Stimulated activated naive CD8-positive, alpha-beta T cell treated with anti-CD3 and anti-CD28 coated beads, Interleukin-15, amount 100 ng/mL, for 72 hours (primary cell): Measurements from ENCODE around the gene COL19A1.
"Not testable (repeated sequence)": the region's sequence is repeated elsewhere in the genome, so short reads cannot be mapped to it uniquely, and the experiment has no call there.

Experiments used
- ATAC-seq: fragments of 150-1000 bp; cut with Tn5 transposase; 2 replicates; pipeline ENCODE4 v1.10.0; 2021; ENCODE audit warnings: mild to moderate bottlenecking, moderate library complexity
- DNase-seq, 2 donors: peaks; one replicate each; pipeline ENCODE4 v3.0.0; 2021 to 2022
- H3K27ac Mint-ChIP-seq, 2 donors: one replicate each; pipeline ENCODE4 v1.8.0; 2022; ENCODE audit warnings: mild to moderate bottlenecking in 2 of 2, mixed read lengths in 2 of 2, moderate library complexity in 2 of 2
- H3K27me3 Mint-ChIP-seq: one replicate; pipeline ENCODE4 v1.8.0; 2022; ENCODE audit warnings: mixed read lengths
- H3K4me1 Mint-ChIP-seq: one replicate; pipeline ENCODE4 v1.8.0; 2022; ENCODE audit warnings: mild to moderate bottlenecking, mixed read lengths
- H3K4me3 Mint-ChIP-seq, 2 donors: one replicate each; pipeline ENCODE4 v1.8.0; 2022; ENCODE audit warnings: mild to moderate bottlenecking in 2 of 2, mixed read lengths in 2 of 2, moderate library complexity in 1 of 2
- H3K9me3 Mint-ChIP-seq, 2 donors: one replicate each; pipeline ENCODE4 v1.8.0; 2022; ENCODE audit warnings: mixed read lengths in 2 of 2

COL19A1 gene

DNA sequence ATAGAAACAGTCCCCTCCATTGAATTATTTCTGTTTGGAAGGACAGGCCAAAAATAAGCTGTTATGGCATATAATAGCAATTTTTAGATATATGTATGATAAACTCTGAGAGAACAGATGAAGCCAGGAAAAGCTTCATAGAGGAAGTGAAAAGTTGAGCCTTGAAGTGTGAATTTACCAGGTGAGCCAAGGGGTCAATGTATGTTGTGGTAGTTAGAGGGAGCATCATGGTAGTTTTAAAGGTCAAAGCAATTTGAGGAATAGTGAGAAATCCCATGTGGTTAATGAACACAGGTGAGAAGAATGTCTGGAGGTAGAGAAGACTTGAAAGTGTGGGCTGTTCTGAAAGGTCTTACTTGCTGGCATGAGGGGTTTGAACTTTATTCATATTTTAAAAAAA is 47.0 kb downstream of the COL19A1 start:
- H3K9me3 Mint-ChIP-seq: no peaks in the 10 kb centered on the region
- DNase-seq (no peak), ATAC-seq (no peak)
- H3K4me1 Mint-ChIP-seq: peaks cover 8% of the 10 kb centered on the region
- H3K27me3 Mint-ChIP-seq: peaks cover 13% of the 10 kb centered on the region
- H3K4me3 Mint-ChIP-seq: no peak overlapping the region
- H3K27ac Mint-ChIP-seq: no peak overlapping the region

DNA sequence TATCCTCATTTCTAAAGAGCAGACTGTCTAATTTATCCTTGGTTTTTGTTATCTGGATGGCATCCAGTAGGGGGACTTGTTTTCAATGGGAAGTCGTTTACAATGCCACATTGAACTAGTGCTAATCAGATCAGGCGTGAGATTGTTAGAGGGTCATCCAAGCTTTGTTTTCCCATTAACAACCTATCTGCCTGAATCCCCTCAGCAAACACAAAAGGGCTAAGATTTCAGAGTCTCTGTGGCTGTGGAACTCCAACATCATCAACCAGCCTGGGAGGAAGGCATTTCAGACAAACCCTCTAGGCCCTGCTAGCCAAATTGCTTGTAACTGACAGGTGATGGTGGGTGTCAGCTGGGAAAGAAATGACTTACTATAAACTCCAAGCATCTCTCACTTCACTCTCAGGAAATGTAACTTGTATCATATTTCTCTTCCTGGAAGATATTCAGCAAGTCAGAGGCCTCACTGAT is 47.7 kb downstream of the COL19A1 start:
- ATAC-seq: no peak
- H3K27ac Mint-ChIP-seq: no peak overlapping the region
- H3K27me3 Mint-ChIP-seq: peaks cover 13% of the 10 kb centered on the region
- H3K4me1 Mint-ChIP-seq: peaks cover 8% of the 10 kb centered on the region
- H3K4me3 Mint-ChIP-seq: no peak overlapping the region
- no peaks in the 10 kb centered on the region for H3K9me3 Mint-ChIP-seq
- DNase-seq: no peak

DNA sequence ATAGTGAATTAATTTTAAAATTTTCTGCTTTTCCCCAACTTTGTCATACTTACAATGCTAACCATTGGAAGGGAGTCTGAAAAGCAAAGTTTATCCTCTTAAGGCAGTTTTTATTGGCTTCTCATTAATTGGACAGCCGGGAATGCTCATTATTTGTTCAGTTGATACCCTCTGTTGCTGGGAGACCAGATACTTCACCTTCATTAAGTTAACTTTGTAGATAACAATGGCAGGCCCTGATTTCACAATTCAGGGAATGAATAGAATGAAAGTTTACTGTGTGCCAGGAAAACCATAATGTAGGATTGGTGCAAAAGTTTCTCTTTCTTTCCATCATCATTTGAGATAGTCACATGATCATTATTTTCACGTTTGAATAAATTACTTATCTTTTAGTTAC is 49.0 kb downstream of the COL19A1 start:
- Mint-ChIP-seq H3K4me1 (peaks cover 8% of the 10 kb centered on the region), H3K27ac (no peak overlapping the region), H3K27me3 (peaks cover 13% of the 10 kb centered on the region), H3K4me3 (no peak overlapping the region), H3K9me3 (no peaks in the 10 kb centered on the region)
- DNase-seq (no peak), ATAC-seq (no peak)

DNA sequence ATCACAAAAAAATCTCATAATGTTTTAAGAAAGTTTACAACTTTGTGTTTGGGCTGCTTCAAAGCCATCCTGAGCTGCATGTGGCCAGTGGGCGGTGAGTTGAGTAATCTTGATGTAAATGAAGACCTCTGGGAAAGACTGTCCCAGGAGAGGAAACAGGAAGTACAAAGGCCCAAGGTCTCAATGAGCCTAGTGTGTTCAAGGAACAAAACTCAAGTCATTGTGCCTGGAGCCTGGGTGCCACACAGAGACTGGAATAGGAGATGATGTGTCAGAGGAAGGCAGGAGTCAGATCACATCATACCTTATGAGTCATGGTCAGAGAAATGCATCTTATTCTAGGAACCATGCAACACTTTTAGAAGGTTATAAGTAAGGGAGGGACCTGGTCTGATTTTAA is 51.5 kb downstream of the COL19A1 start:
- DNase-seq (no peak), ATAC-seq (peak; percentile 89)
- peaks cover 8% of the 10 kb centered on the region for H3K4me1 Mint-ChIP-seq
- no peak overlapping the region for H3K27ac Mint-ChIP-seq
- H3K9me3 Mint-ChIP-seq: no peaks in the 10 kb centered on the region
- no peak overlapping the region for H3K4me3 Mint-ChIP-seq
- no peaks in the 10 kb centered on the region for H3K27me3 Mint-ChIP-seq

DNA sequence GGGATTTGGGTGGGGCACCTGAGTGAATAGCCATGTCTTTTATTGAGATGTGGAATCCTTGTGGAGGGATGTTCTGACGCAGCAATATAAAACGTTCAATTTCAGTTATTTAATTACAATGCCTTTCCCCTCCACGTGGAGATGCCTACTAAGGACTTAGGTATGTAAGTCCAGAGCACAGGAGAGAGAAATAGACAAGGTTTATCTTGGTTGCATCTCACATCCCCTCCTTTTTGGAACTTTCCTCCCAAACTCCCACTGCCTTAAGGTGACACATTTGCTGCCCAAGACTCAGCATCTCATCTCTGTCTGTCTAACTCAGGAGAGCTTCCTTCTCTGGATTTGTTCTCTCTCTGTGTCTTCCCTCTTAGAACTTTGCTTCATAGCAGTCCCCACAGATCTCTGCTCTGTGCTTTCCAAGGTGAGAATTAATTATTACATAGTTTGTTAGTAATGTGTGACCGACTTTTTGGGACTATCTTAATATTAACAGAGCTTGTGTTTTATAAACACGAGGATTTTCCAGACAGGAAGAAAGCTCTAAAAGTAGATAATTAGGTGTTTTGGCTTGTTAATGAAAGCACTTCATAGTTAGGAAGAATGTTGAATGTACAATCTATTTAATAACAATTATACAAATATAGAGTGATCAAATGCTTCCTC is 52.6 kb downstream of the COL19A1 start:
- DNase-seq: no peak
- Mint-ChIP-seq H3K27me3 (no peaks in the 10 kb centered on the region), H3K4me1 (peaks cover 8% of the 10 kb centered on the region), H3K9me3 (no peaks in the 10 kb centered on the region), H3K27ac (no peak overlapping the region), H3K4me3 (no peak overlapping the region)
- no peak for ATAC-seq

DNA sequence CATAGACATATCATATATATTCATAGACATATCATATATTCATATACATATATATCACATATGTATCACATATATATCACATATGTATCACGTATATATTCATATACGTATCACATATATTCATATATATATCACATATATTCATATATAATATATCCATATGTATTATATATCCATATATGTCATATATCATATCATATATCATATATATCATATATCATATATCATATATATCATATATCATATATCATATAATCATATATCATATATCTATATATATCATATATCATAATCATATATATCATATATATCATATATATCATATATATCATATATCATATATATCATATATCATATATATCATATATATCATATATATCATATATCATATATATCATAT is 54.7 kb downstream of the COL19A1 start:
- DNase-seq, H3K4me1 Mint-ChIP-seq, H3K4me3 Mint-ChIP-seq, H3K27ac Mint-ChIP-seq, ATAC-seq, H3K27me3 Mint-ChIP-seq, H3K9me3 Mint-ChIP-seq: not testable (repeated sequence)

DNA sequence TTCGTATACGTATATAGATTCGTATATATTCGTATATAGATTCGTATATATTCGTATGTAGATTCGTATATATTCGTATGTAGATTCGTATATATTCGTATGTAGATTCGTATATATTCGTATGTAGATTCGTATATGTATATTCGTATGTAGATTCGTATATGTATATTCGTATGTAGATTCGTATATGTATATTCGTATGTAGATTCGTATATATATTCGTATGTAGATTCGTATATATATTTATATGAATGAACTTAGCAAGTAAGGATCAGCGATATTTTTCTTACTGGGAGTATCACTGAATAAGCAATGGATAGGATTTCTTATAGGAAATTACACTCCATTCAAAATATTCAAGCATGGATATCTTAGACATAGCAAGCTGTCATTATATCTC is 55.3 kb downstream of the COL19A1 start:
- not testable (repeated sequence) for ATAC-seq, H3K27me3 Mint-ChIP-seq, H3K4me1 Mint-ChIP-seq, DNase-seq, H3K9me3 Mint-ChIP-seq, H3K27ac Mint-ChIP-seq, H3K4me3 Mint-ChIP-seq

DNA sequence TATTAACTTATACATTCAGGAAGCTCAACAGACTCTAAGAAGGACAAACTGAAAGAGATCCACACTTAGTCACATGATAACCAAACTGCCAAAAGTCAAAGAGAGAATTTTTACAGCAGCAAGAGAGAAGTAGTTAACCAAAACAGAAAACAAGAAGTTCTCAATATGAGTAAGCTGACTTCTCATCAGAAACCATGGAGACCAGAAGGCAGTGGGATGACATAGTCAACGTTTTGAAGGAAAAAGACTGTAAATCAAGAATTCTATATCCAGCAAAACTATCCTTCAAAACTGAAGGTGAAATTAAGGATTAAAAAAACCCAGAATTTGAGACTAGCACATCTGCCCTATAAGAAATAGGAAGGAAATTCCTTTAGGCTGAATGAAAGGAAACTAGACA is 60.4 kb downstream of the COL19A1 start:
- ATAC-seq (no peak), DNase-seq (no peak)
- H3K4me1 Mint-ChIP-seq: no peaks in the 10 kb centered on the region
- no peaks in the 10 kb centered on the region for H3K27me3 Mint-ChIP-seq
- H3K4me3 Mint-ChIP-seq: no peak overlapping the region
- H3K9me3 Mint-ChIP-seq: peaks cover 8% of the 10 kb centered on the region in 2 donors
- no peak overlapping the region for H3K27ac Mint-ChIP-seq

DNA sequence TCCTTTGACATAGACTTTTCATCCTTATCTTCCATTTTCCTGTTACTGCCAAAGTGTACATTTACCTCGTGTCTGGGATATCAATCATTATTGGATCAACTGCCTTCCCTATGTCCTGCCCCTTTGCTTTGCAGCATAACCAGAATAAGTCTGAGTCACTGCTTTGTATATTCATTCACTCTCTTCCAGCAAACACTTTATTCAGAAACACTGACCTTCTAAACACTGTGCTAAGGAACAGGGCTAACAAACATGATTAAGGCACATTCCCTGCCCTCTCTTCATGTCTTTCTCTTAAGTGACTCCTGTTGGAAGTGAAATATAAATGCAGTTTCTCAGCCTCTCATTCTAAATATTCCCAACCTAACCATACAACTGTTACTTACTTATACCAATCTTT is 66.9 kb downstream of the COL19A1 start:
- peaks cover 19% of the 10 kb centered on the region for H3K27me3 Mint-ChIP-seq
- H3K4me1 Mint-ChIP-seq: no peaks in the 10 kb centered on the region
- no peak overlapping the region for H3K4me3 Mint-ChIP-seq
- H3K9me3 Mint-ChIP-seq: no peaks in the 10 kb centered on the region
- ATAC-seq (no peak), DNase-seq (no peak)
- H3K27ac Mint-ChIP-seq: no peak overlapping the region

DNA sequence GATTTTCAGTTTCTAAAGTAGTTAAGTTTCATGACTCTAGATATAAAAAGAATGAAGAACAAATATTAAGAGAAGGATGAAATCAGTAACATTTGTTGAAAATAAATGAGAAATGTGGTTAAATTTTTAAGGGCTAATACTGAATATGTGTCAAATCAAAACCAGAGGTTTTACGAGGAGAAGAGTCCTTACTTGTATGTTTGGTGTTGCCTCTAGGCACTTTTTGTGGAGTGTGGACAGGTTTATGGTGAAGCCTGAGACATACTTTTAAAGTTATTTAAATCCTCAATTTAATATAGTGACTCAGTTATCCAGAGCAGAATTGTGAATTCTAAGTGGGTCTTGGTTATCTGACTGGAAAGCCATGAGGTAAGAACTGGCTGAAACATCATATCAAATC is 68.7 kb downstream of the COL19A1 start:
- Mint-ChIP-seq H3K27ac (no peak overlapping the region), H3K27me3 (peaks cover 19% of the 10 kb centered on the region), H3K4me3 (no peak overlapping the region), H3K4me1 (no peaks in the 10 kb centered on the region), H3K9me3 (no peaks in the 10 kb centered on the region)
- ATAC-seq: no peak
- DNase-seq: no peak

DNA sequence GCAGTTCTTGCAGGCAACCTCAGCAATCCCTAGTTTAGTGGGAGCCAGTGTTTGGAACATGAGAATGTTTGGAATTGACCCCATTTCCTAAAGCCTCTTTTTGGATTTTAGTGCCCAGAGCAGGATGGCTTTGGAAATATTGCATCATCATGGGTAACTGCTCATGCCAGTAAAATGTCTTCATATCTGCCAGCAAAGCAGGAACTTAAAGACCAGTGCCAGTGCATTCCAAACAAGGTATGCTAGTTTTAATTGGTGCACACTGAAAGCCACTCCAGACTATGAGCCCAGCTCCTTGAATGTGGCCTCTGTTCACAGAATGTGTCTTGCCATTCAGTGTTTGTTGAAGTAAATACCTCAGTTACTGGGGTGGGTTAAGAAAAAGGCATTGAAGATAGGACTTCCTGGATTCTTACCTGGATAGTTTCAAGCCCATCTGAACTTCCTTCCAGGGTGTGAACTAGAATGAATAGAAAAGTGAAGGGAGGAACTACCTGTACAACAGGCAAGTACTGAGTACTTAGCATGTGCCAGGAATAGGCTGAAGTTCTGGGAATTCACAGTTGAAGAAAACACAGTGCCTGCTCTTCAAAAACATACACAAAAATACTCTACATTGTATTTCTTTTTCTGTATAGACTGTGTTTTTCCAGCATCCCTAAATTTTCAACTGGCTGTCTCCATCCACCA is 70.5 kb downstream of the COL19A1 start:
- Mint-ChIP-seq H3K9me3 (no peaks in the 10 kb centered on the region), H3K4me3 (no peak overlapping the region), H3K27me3 (peaks cover 25% of the 10 kb centered on the region), H3K27ac (no peak overlapping the region), H3K4me1 (no peaks in the 10 kb centered on the region)
- DNase-seq (no peak), ATAC-seq (no peak)

DNA sequence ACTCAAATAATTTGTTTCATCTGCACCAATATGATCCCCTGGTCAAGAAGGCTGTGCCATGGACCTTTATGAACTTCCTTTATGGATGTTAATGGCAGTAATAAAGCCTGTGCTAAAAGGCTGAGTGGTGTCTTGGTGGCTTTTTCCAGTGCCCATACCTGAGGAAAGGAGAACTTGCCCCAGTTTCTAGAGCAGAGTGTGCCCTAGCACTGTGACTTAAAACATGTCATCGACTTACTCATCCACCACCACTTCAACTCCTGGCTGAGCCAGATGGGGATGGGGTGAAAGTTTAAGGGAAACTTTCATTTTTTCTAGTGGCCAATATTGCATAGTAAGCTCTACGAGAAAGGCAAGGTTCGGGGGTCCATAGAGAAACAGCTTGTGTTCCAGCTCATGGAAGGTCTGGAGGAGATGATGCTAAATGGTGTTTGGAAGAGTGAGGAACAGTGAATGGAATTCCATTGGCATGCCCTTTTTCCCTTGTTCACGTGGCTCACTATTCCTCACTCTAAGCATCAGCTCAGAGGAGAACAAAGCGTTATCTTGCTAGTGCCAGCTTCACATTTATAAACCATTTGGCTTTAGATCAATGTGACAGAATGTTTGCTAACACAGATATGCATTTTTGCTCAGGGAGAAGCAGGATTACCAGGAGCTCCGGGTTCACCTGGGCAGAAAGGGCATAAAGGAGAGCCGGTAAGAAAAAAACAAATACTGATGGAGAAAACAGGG is 71.2 kb downstream of the COL19A1 start:
- DNase-seq (no peak), ATAC-seq (no peak)
- no peak overlapping the region for H3K27ac Mint-ChIP-seq
- peaks cover 26% of the 10 kb centered on the region for H3K27me3 Mint-ChIP-seq
- H3K4me1 Mint-ChIP-seq: no peaks in the 10 kb centered on the region
- no peaks in the 10 kb centered on the region for H3K9me3 Mint-ChIP-seq
- no peak overlapping the region for H3K4me3 Mint-ChIP-seq

DNA sequence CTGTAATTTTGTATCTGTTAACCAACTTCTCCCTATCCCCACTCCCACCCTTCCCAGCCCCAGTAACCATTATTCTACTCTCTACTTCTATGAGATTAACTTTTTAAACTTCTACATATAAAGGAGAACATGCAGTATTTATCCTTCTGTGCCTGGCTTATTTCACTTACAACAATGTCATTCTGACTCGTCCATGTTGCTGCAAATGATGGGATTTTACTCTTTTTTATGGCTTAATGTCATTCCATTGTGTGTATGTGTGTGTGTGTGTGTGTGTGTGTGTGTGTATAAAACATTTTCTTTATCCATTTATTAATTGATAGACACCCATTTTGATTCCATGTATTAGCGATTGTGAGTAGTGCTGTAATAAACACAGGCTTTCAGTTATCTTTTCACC is 76.1 kb downstream of the COL19A1 start:
- Mint-ChIP-seq H3K4me3 (no peak overlapping the region), H3K27me3 (peaks cover 32% of the 10 kb centered on the region), H3K9me3 (no peaks in the 10 kb centered on the region), H3K27ac (no peak overlapping the region), H3K4me1 (no peaks in the 10 kb centered on the region)
- DNase-seq (no peak), ATAC-seq (no peak)

DNA sequence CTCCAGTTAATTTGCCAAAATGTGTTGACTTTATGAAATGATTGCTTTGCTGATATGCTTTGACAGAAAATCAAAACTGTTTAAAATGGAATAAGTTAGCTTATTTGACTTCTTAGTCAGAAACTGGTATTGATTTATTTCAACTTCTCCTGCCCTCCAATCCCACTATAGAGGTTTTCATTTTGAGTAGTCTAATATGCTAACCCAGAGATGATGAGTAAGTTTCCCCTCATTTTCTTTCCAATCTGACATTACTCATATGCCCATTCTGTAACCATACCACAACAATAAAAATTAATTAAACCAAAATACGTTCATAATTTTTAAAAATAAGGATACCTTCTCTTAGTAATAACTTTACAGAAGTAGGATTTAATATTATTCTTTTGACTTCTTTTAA is 78.8 kb downstream of the COL19A1 start:
- Mint-ChIP-seq H3K9me3 (no peaks in the 10 kb centered on the region), H3K4me1 (no peaks in the 10 kb centered on the region), H3K4me3 (no peak overlapping the region), H3K27me3 (peaks cover 24% of the 10 kb centered on the region), H3K27ac (no peak overlapping the region)
- no peak for DNase-seq
- no peak for ATAC-seq

DNA sequence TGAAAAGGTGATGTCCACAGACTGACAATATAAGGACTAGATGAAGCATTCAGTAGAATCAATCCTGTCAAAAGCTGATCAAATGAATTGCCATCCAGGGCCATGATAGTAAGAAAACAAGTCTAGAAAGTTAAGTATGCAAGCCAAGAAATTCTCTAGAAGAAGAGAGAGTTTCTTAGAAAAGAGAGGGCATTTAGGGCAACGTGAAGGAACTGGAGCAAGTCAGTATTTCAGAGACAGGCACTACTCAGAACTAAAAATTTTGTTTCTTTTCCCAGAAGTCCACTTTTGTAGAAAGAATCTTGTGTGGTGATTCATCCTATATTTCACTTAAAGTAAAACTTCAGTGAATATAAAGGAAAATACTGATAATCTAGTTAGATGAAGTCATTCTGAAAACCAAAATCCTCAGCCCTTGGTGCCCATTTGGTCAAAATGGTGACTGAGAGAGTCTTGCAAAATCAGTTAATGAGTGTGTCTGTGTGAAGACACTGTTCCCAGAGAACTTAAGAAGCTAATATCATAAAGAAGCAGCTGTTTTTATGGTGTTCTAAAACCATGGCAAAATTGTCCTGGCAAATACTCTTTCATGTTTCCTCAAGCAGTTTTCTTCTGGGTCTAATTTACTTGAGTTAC is 82.2 kb downstream of the COL19A1 start:
- Mint-ChIP-seq H3K4me1 (no peaks in the 10 kb centered on the region), H3K27ac (no peak overlapping the region), H3K27me3 (peaks cover 7% of the 10 kb centered on the region), H3K9me3 (no peaks in the 10 kb centered on the region), H3K4me3 (no peak overlapping the region)
- no peak for ATAC-seq
- no peak for DNase-seq

DNA sequence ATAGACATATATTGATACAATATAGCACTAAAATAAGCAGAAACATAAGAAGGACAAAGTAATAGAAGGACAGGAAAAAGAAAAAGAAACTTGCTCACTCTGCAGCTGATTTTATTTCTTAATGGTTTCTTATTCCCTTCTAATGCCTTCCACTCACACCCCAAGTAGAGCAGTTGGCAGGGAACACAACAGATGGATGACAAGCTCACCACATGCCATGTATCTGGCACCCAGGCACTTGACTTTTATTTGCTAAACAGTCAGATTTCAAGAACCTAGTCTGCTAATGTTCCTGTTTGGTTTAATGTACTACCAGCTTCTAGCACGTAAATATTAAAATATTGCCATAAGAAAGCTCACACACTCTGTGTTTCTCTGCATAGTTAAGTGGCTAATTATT is 87.1 kb downstream of the COL19A1 start:
- no peak for DNase-seq
- H3K4me3 Mint-ChIP-seq: no peak overlapping the region
- no peak overlapping the region for H3K27ac Mint-ChIP-seq
- no peaks in the 10 kb centered on the region for H3K4me1 Mint-ChIP-seq
- H3K9me3 Mint-ChIP-seq: no peaks in the 10 kb centered on the region
- no peak for ATAC-seq
- H3K27me3 Mint-ChIP-seq: peaks cover 8% of the 10 kb centered on the region
